Lung (tissue), 12 donors: ENCODE measurements around the gene CDH6. TPM values are rescaled to one million over a fixed set of nuclear protein-coding genes. Genes with fewer than 3 reads are reported as not detected.

Experiments
- ATAC-seq: fragments of 200-7000 bp; cut with Tn5 transposase; one replicate; pipeline ENCODE4 v1.9.1; 2020; ENCODE audit warnings: moderate number of reproducible peaks; ENCODE audit not compliant: insufficient read depth, low FRiP score
- DNase-seq, 3 donors: peaks; one replicate each; pipeline ENCODE4 v3.0.0-alpha.2; 2013 to 2017
- H3K27ac ChIP-seq, 2 donors: one replicate each; pipeline ENCODE4 v1.5.1; 2013; ENCODE audit warnings: mild to moderate bottlenecking in 2 of 2, moderate library complexity in 2 of 2, control low read depth in 1 of 2, inconsistent platforms in 1 of 2, low read depth in 1 of 2, low read length in 1 of 2
- H3K27me3 ChIP-seq, 3 donors: one replicate each; pipeline ENCODE4 v1.5.1; 2013; ENCODE audit warnings: low read length in 2 of 3; ENCODE audit not compliant: control insufficient read depth in 3 of 3, insufficient read depth in 3 of 3
- H3K36me3 ChIP-seq, 4 donors: one replicate each; pipeline ENCODE4 v1.5.1; 2013; ENCODE audit warnings: low read length in 4 of 4, mild to moderate bottlenecking in 1 of 4, moderate library complexity in 1 of 4; ENCODE audit not compliant: control insufficient read depth in 4 of 4, insufficient read depth in 4 of 4
- H3K4me1 ChIP-seq, 5 donors: one replicate each; pipeline ENCODE4 v1.5.1; 2013; ENCODE audit warnings: low read length in 5 of 5, mild to moderate bottlenecking in 2 of 5, moderate library complexity in 1 of 5; ENCODE audit not compliant: control insufficient read depth in 5 of 5, insufficient read depth in 5 of 5
- H3K4me3 ChIP-seq: one replicate; pipeline ENCODE4 v1.5.1; 2013; ENCODE audit warnings: mild to moderate bottlenecking, control low read depth, moderate library complexity
- H3K9ac ChIP-seq, 2 donors: one replicate each; pipeline ENCODE4 v1.5.1; 2013; ENCODE audit warnings: low read length in 2 of 2, control low read depth in 1 of 2; ENCODE audit not compliant: insufficient read depth in 1 of 2
- H3K9me3 ChIP-seq, 4 donors: one replicate each; pipeline ENCODE4 v1.5.1; 2013; ENCODE audit warnings: low read length in 3 of 4, mild to moderate bottlenecking in 1 of 4, moderate library complexity in 1 of 4; ENCODE audit not compliant: control insufficient read depth in 4 of 4, insufficient read depth in 3 of 4
- whole genome bisulfite sequencing, 2 donors: extraction: QIAGEN DNeasy Blood & Tissue Kit; methylation state at CpG; one replicate each; pipeline ENCODE4 v1.1.7; 2013; 5-methylcytosine and 5-hydroxymethylcytosine counted together
- polyA plus RNA-seq, 2 donors: library from polyadenylated mRNA; stranded (reverse); fragments of 200-250 nt; gene quantifications; one replicate each; pipeline ENCODE4 v1.2.1, GENCODE V29; 2013
- total RNA-seq, 2 donors: library from RNA; depleted of rRNA in 1 of 2; stranded (reverse); fragments of >200 nt in 1 of 2; gene quantifications; one replicate each; pipeline ENCODE4 v1.2.1, GENCODE V29; 2014 to 2021
- TF ChIP-seq, protein P1 (sequence below): IDR thresholded peaks from 2 replicates; pipeline ENCODE4 v1.5.1; 2012; ENCODE audit warnings: mild to moderate bottlenecking; ENCODE audit errors: control extremely low read depth, extremely low read depth
- donor health status: control.
- donor health status: control.
- donor health status: Bipolar disorder and iron deficiency.
- donor health status: healthy.
- donor health status: DM: yes; HTN: yes; CAD: no.

The CDH6 gene
- total and polyA plus RNA-seq, 4 donors = 2.0 to 20.8 (median 2.6) TPM

DNA sequence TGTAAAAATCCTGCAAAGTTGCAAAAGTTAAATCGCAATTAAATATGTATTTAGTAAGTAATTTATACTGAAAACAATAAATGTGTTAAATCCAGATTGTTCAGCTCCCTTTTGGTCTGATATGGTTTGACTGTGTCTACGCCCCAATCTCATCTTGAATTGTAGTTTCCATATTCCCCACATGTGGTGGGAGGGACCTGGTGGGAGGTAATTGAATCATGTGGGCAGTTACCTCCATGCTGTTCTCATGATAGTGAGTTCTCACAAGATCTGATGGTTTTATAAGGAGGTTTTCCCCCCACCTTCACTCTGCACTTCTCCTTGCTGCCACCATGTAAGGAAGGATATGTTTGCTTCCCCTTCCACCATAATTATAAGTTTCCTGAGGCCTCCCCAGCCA is 140.0 kb downstream of the CDH6 start:
- H3K27me3 ChIP-seq = no peaks in the 10 kb centered on the region
- no peaks in the 10 kb centered on the region for H3K4me1 ChIP-seq
- no peaks in the 10 kb centered on the region for H3K36me3 ChIP-seq
- 90 to 92% methylated on average over 2 of the region's 2 CpGs for WGBS, 2 donors
- no peak overlapping the region for H3K4me3 ChIP-seq
- TF ChIP-seq, protein P1, sequence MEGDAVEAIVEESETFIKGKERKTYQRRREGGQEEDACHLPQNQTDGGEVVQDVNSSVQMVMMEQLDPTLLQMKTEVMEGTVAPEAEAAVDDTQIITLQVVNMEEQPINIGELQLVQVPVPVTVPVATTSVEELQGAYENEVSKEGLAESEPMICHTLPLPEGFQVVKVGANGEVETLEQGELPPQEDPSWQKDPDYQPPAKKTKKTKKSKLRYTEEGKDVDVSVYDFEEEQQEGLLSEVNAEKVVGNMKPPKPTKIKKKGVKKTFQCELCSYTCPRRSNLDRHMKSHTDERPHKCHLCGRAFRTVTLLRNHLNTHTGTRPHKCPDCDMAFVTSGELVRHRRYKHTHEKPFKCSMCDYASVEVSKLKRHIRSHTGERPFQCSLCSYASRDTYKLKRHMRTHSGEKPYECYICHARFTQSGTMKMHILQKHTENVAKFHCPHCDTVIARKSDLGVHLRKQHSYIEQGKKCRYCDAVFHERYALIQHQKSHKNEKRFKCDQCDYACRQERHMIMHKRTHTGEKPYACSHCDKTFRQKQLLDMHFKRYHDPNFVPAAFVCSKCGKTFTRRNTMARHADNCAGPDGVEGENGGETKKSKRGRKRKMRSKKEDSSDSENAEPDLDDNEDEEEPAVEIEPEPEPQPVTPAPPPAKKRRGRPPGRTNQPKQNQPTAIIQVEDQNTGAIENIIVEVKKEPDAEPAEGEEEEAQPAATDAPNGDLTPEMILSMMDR = no peak
- DNase-seq (no peak), ATAC-seq (no peak)
- H3K9me3 ChIP-seq = no peaks in the 10 kb centered on the region
- no peak overlapping the region for H3K27ac ChIP-seq
- no peak overlapping the region for H3K9ac ChIP-seq

- Histone ChIP-seq H3K27ac (no peak overlapping the region), H3K36me3 (no peaks in the 10 kb centered on the region), H3K9me3 (no peaks in the 10 kb centered on the region), H3K9ac (no peak overlapping the region), H3K4me3 (no peak overlapping the region), H3K27me3 (no peaks in the 10 kb centered on the region), H3K4me1 (no peaks in the 10 kb centered on the region)
- TF ChIP-seq, protein P1 = no peak
- WGBS, 2 donors = 85 to 86% methylated on average over 4 of the region's 4 CpGs
- DNase-seq = no peak
- no peak for ATAC-seq
These were observed 140.8 kb downstream of the CDH6 start for GRCh38 chr5:31334061-31334860.

DNA sequence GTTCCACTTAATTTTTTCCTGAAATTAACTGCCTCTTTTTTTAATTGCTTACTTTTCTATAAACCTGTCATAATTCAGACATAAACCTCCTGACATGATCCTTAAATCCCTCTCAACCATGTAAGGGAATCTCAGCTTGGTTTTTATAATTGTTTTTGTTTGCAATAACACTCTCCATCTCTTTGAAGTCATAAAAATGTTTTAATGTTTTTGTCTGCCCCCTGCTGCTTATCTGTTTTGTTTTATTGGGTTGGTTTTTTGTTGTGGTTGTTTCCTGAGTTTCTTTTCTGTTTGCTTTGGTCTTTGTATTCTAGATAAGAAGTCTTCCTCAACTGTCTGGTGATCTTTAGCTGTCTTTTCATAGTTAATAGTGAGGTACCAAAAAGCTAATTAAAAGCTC is 142.0 kb downstream of the CDH6 start:
- ATAC-seq = no peak
- DNase-seq = no peak
- Histone ChIP-seq H3K9me3 (no peaks in the 10 kb centered on the region), H3K4me3 (no peak overlapping the region), H3K9ac (no peak overlapping the region), H3K4me1 (no peaks in the 10 kb centered on the region), H3K27me3 (no peaks in the 10 kb centered on the region), H3K36me3 (no peaks in the 10 kb centered on the region), H3K27ac (no peak overlapping the region)
- TF ChIP-seq, protein P1 = no peak

GRCh38 chr5:31343946-31344345 is 150.5 kb downstream of the CDH6 start:
- H3K4me3 ChIP-seq = no peak overlapping the region
- no peaks in the 10 kb centered on the region for H3K4me1 ChIP-seq
- no peaks in the 10 kb centered on the region for H3K36me3 ChIP-seq
- no peak overlapping the region for H3K9ac ChIP-seq
- no peak for DNase-seq
- ATAC-seq = no peak
- no peaks in the 10 kb centered on the region for H3K9me3 ChIP-seq
- H3K27me3 ChIP-seq = no peaks in the 10 kb centered on the region
- no peak overlapping the region for H3K27ac ChIP-seq
- TF ChIP-seq, protein P1 = no peak
- 63 to 88% methylated on average over 3 of the region's 3 CpGs for WGBS, 2 donors
